Urinary bladder (tissue), 4 donors: ENCODE data around the gene RHOD. TPM values are rescaled to one million over a fixed set of nuclear protein-coding genes. Genes with fewer than 3 reads are reported as not detected.

ENCODE experiments used
- DNase-seq: peaks from one replicate; pipeline ENCODE4 v3.0.0-alpha.2; 2015; ENCODE audit errors: extremely low spot score
- H3K27ac ChIP-seq: one replicate; pipeline ENCODE4 v1.5.1; 2013; ENCODE audit warnings: low read depth, mild to moderate bottlenecking, moderate library complexity
- H3K36me3 ChIP-seq: one replicate; pipeline ENCODE4 v1.6.1; 2013; ENCODE audit warnings: mild to moderate bottlenecking, moderate library complexity; ENCODE audit not compliant: insufficient read depth
- H3K4me1 ChIP-seq: one replicate; pipeline ENCODE4 v1.6.1; 2013; ENCODE audit warnings: mild to moderate bottlenecking, moderate library complexity; ENCODE audit not compliant: insufficient read depth
- H3K4me3 ChIP-seq: one replicate; pipeline ENCODE4 v1.5.1; 2013; ENCODE audit warnings: low read depth, low read length
- WGBS: extraction: QIAGEN DNeasy Blood & Tissue Kit; methylation state at CpG from one replicate; pipeline ENCODE4 v1.1.7; 2013; 5-methylcytosine and 5-hydroxymethylcytosine counted together
- polyA plus RNA-seq: library from polyadenylated mRNA; stranded (reverse); fragments of 200-250 nt; gene quantifications from one replicate; pipeline ENCODE4 v1.2.3, GENCODE V29; 2013
- total RNA-seq: library from RNA; depleted of rRNA; stranded (reverse); fragments of >200 nt; gene quantifications from one replicate; pipeline ENCODE4 v1.2.3, GENCODE V29; 2014
- donor health status: healthy with polysubstance abuse.
- donor health status: healthy.

RHOD gene, protein sequence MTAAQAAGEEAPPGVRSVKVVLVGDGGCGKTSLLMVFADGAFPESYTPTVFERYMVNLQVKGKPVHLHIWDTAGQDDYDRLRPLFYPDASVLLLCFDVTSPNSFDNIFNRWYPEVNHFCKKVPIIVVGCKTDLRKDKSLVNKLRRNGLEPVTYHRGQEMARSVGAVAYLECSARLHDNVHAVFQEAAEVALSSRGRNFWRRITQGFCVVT
- total RNA-seq (3.9 TPM), polyA plus RNA-seq (10.1 TPM)

- H3K27ac ChIP-seq: no peak within 1 kb of the TSS
- H3K36me3 ChIP-seq: no peaks in the 10 kb centered on the region
- peak within 1 kb of the TSS; percentile 62 for H3K4me3 ChIP-seq
- H3K4me1 ChIP-seq: peaks cover 7% of the 10 kb centered on the region
- DNase-seq: no peak
- 5% methylated on average over 72 of the region's 72 CpGs for WGBS
Observed at GRCh38 chr11:67056267-67057204, at the start of gene RHOD. TSS of gene RHOD (plus strand) at chr11:67056847. CDS start at chr11:67056903, 56 bp downstream.

GRCh38 chr11:67007126-67007525, 49.5 kb upstream of the RHOD start:
- H3K36me3 ChIP-seq: no peaks in the 10 kb centered on the region
- no peak overlapping the region for H3K27ac ChIP-seq
- H3K4me3 ChIP-seq: no peak overlapping the region
- no peaks in the 10 kb centered on the region for H3K4me1 ChIP-seq
- WGBS: 96% methylated on average over 7 of the region's 7 CpGs
- no peak for DNase-seq

GRCh38 chr11:67010296-67010905, 46.2 kb upstream of the RHOD start:
- DNase-seq: no peak
- Histone ChIP-seq H3K36me3 (no peaks in the 10 kb centered on the region), H3K4me3 (no peak overlapping the region), H3K27ac (no peak overlapping the region), H3K4me1 (no peaks in the 10 kb centered on the region)
- 76% methylated on average over 7 of the region's 7 CpGs for WGBS

DNA sequence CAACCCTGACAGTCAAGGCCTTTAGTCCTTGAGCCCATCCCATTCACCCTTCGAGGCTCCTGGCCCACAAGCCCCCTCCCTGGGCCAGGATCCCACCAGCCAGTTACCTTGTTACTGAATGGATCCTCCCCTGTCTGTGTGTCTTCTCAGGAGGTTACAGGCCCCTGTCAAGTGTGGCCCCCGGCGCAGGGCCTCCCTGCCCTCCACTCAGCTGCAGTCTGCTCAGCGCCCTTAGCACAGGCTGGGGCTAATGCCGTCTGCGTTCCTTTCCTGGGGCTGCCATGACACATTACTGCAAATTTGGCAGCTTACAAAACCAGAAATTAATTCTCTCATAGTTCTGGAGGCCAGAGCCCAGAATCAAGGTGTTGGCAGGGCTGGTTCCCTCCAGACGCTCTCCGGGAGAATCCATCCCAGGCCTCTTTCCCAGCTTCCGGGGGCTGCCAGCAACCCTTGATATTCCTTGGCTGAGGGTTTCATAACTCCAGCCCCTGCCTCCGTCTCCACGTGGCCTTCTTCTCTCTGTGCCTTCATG, 43.1 kb upstream of the RHOD start:
- DNase-seq: no peak
- Histone ChIP-seq H3K36me3 (no peaks in the 10 kb centered on the region), H3K4me1 (no peaks in the 10 kb centered on the region), H3K4me3 (no peak overlapping the region), H3K27ac (no peak overlapping the region)
- 84% methylated on average over 11 of the region's 11 CpGs for WGBS

DNA sequence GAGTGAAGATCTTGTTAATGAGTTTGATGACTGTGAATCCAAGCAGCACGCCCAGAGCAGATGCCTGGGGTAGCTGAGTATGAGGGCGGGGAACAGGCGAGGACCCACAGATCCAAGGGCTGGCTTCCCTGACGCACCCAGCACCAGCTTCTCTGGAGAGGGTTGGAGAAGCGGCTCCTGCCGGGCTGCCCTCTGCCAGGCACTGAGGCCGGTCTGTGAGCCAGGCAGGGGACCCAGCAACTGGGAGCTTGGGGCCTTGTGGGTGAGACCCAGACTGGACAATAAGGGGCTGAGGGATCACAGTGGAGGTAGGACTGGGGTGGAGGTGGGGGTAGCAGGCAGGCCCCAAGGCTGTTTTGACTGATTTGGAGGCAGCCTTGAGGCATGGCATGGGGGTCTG, 42.3 kb upstream of the RHOD start:
- Histone ChIP-seq H3K4me1 (no peaks in the 10 kb centered on the region), H3K36me3 (no peaks in the 10 kb centered on the region), H3K4me3 (no peak overlapping the region), H3K27ac (no peak overlapping the region)
- DNase-seq: no peak
- WGBS: 94% methylated on average over 7 of the region's 7 CpGs

DNA sequence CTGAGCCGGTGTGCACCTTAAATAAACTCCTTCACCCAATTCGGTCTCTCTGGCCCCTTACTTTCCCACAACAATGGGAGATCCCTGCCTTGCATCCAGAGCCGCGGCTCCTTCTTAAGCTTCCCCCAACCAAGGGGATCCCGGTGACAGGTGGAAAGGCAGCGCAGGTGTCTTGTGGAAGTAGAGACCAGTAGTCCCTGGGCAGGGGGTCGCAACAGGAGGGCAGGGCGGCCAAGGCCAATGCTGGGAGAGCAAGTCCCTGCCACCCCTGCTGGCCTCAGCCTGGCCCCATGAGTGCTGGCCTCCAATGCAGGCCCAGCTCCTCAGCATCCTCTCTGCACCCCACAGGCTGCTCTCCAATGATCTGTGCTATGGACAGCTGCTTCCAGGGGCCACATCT, 41.6 kb upstream of the RHOD start:
- H3K4me1 ChIP-seq: no peaks in the 10 kb centered on the region
- H3K36me3 ChIP-seq: no peaks in the 10 kb centered on the region
- H3K4me3 ChIP-seq: no peak overlapping the region
- no peak for DNase-seq
- WGBS: 90% methylated on average over 8 of the region's 8 CpGs
- no peak overlapping the region for H3K27ac ChIP-seq

- no peaks in the 10 kb centered on the region for H3K36me3 ChIP-seq
- no peak overlapping the region for H3K27ac ChIP-seq
- no peaks in the 10 kb centered on the region for H3K4me1 ChIP-seq
- DNase-seq: no peak
- WGBS: 74% methylated on average over 5 of the region's 5 CpGs
- no peak overlapping the region for H3K4me3 ChIP-seq
Observed at GRCh38 chr11:67016550-67016949, 40.1 kb upstream of the RHOD start.

DNA sequence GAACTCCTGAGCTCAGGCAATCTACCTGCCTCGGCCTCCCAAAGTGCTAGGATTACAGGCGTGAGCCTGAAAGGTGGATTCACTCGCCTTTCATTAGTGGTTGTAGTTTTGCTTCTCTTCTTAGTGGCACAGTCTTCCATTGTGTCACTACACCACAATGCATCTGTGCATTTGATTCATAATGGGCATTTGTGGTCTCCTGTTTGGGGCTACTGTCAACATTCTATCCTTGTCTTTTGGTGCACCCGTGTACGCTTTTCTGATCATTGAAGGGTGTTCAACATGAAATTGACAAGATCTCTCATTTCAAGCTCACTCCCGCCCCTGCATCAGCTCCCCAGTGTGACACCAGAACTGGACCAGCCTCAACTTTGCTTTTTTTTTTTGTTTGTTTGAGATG, 35.7 kb upstream of the RHOD start:
- WGBS: 92% methylated on average over 6 of the region's 6 CpGs
- peaks cover 1% of the 10 kb centered on the region for H3K4me1 ChIP-seq
- no peaks in the 10 kb centered on the region for H3K36me3 ChIP-seq
- DNase-seq: no peak
- H3K27ac ChIP-seq: no peak overlapping the region
- no peak overlapping the region for H3K4me3 ChIP-seq

DNA sequence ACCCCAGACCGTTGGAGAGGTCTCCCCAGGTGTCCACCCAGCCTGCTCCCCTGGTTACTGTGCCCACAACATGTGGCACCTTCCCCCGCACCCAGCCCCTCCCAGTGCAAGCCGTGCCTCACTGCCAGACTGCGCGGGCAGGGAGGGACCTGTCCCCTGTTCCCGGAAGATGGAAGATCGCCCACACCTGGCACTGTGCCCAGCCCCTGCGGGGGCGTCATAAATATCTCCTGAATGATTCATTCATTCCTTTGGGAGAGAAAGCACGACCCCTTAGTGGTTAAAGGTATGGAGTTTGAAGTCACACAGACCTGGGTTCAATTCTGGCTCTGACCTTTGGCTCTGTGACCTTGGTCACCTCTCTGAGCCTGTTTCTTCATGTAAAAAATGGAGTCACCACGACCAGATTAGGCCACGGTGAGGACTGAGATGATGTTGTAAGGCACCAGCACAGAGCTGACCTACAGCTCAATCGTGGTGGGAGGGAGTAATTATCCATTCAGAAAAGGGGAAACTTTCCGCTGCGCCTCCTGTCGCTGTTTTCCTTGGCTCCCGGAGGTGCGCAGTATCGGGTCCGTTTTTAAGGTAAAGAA, 34.2 kb upstream of the RHOD start:
- Histone ChIP-seq H3K4me3 (peak overlapping the region; percentile 44), H3K4me1 (peaks cover 1% of the 10 kb centered on the region), H3K36me3 (no peaks in the 10 kb centered on the region), H3K27ac (no peak overlapping the region)
- DNase-seq: no peak
- 17% methylated on average over 20 of the region's 20 CpGs for WGBS

- Histone ChIP-seq H3K4me1 (peaks cover 1% of the 10 kb centered on the region), H3K4me3 (peak within 1 kb of the TSS; percentile 44), H3K27ac (no peak within 1 kb of the TSS), H3K36me3 (no peaks in the 10 kb centered on the region)
- WGBS: 2% methylated on average over 118 of the region's 118 CpGs
- no peak for DNase-seq
Observed at GRCh38 chr11:67022961-67023956, 33.4 kb upstream of the RHOD start, which contains the start of gene SYT12. TSS of gene SYT12 (plus strand) at chr11:67023134. CDS start at chr11:67030145, 7,011 bp downstream.

DNA sequence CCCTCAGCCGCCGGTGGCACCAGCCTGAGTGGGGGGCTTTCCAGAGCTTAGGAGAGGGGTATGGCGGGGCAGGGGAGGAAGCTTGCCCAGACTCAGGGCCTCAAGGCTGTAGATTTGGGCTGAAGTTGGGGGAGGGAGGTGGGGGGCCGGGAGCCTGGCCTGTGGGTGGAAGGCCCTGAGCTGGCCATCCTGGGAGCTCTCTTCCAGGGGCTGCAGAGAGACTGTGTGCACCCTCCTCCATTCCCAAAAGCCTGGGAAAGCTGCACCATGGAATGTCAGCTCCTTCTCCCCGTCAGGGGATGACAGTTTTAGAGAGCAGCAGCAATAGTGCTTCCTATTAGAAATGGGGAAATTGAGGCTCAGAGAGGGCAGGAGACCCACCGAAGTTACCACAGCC, 32.7 kb upstream of the RHOD start:
- Histone ChIP-seq H3K4me3 (peak overlapping the region; percentile 44), H3K27ac (no peak overlapping the region), H3K36me3 (no peaks in the 10 kb centered on the region), H3K4me1 (peaks cover 1% of the 10 kb centered on the region)
- DNase-seq: no peak
- WGBS: 45% methylated on average over 6 of the region's 6 CpGs

GRCh38 chr11:67024410-67024809, 32.2 kb upstream of the RHOD start:
- peaks cover 1% of the 10 kb centered on the region for H3K4me1 ChIP-seq
- no peak overlapping the region for H3K4me3 ChIP-seq
- H3K27ac ChIP-seq: no peak overlapping the region
- 66% methylated on average over 5 of the region's 5 CpGs for WGBS
- DNase-seq: no peak
- H3K36me3 ChIP-seq: no peaks in the 10 kb centered on the region
